Parathyroid adenoma (tissue), 2 donors: Measurements from ENCODE around the gene RFC1.

ENCODE experiments used
- H2AFZ ChIP-seq: fragments of 300-600 bp; sonication (generic); one replicate; pipeline ENCODE4 v1.7.0; 2017; ENCODE audit warnings: antibody characterized with exemption, mild to moderate bottlenecking
- H3K27ac ChIP-seq: fragments of 300-600 bp; sonication (generic); one replicate; pipeline ENCODE4 v1.7.0; 2017
- H3K27me3 ChIP-seq: fragments of 300-600 bp; sonication (generic); one replicate; pipeline ENCODE4 v1.7.0; 2017; ENCODE audit warnings: low read length; ENCODE audit not compliant: control insufficient read depth, insufficient read depth
- H3K36me3 ChIP-seq: fragments of 300-600 bp; sonication (generic); one replicate; pipeline ENCODE4 v1.7.0; 2017; ENCODE audit warnings: low read length; ENCODE audit not compliant: control insufficient read depth, insufficient read depth
- H3K4me1 ChIP-seq: fragments of 300-600 bp; sonication (generic); one replicate; pipeline ENCODE4 v1.7.0; 2017; ENCODE audit warnings: control low read depth
- H3K4me2 ChIP-seq: fragments of 300-600 bp; sonication (generic); one replicate; pipeline ENCODE4 v1.7.0; 2017; ENCODE audit warnings: low read length
- H3K4me3 ChIP-seq: fragments of 300-600 bp; sonication (generic); one replicate; pipeline ENCODE4 v1.7.0; 2017; ENCODE audit warnings: low read depth, low read length
- H3K79me2 ChIP-seq: fragments of 300-600 bp; sonication (generic); one replicate; pipeline ENCODE4 v1.7.0; 2017; ENCODE audit warnings: control low read depth
- H3K9ac ChIP-seq: fragments of 300-600 bp; sonication (generic); one replicate; pipeline ENCODE4 v1.7.0; 2017; ENCODE audit warnings: mild to moderate bottlenecking
- H3K9me3 ChIP-seq: fragments of 300-600 bp; sonication (generic); one replicate; pipeline ENCODE4 v1.7.0; 2017; ENCODE audit warnings: low read length; ENCODE audit not compliant: control insufficient read depth
- TF ChIP-seq, protein P1 (sequence below): fragments of 300-600 bp; sonication (generic); IDR thresholded peaks from one replicate; pipeline ENCODE4 v1.7.0; 2017; ENCODE audit warnings: antibody characterized with exemption, mild to moderate bottlenecking
- donor health status: primary hyperparathyroidism.

The RFC1 gene

DNA sequence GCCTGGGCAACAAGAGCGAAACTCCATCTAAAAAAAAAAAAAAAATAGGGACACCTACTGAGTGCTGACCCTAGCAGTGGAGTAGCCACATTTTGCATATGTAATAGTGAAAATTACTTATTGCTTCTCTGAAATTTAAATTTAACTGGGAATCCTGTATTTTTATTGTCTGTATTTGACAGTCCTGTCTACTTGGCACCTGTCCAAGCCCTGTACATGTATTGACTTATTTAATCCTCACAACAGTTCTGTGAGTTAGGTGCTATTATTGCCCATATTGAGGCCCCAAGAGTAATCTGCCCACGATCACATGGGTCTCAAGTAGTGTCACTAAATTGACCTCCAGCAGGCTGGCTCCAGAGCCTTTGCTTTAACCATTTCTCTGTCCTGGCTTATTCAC, 102.3 kb downstream of the RFC1 start:
- H3K4me1 ChIP-seq = no peaks in the 10 kb centered on the region
- H3K36me3 ChIP-seq = no peaks in the 10 kb centered on the region
- no peak overlapping the region for H3K4me3 ChIP-seq
- H3K27ac ChIP-seq = no peak overlapping the region
- TF ChIP-seq, protein P1, sequence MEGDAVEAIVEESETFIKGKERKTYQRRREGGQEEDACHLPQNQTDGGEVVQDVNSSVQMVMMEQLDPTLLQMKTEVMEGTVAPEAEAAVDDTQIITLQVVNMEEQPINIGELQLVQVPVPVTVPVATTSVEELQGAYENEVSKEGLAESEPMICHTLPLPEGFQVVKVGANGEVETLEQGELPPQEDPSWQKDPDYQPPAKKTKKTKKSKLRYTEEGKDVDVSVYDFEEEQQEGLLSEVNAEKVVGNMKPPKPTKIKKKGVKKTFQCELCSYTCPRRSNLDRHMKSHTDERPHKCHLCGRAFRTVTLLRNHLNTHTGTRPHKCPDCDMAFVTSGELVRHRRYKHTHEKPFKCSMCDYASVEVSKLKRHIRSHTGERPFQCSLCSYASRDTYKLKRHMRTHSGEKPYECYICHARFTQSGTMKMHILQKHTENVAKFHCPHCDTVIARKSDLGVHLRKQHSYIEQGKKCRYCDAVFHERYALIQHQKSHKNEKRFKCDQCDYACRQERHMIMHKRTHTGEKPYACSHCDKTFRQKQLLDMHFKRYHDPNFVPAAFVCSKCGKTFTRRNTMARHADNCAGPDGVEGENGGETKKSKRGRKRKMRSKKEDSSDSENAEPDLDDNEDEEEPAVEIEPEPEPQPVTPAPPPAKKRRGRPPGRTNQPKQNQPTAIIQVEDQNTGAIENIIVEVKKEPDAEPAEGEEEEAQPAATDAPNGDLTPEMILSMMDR = no peak
- H3K4me2 ChIP-seq = no peak overlapping the region
- no peak overlapping the region for H2AFZ ChIP-seq
- H3K27me3 ChIP-seq = no peaks in the 10 kb centered on the region
- H3K9ac ChIP-seq = no peak overlapping the region
- no peaks in the 10 kb centered on the region for H3K9me3 ChIP-seq
- H3K79me2 ChIP-seq = no peaks in the 10 kb centered on the region

DNA sequence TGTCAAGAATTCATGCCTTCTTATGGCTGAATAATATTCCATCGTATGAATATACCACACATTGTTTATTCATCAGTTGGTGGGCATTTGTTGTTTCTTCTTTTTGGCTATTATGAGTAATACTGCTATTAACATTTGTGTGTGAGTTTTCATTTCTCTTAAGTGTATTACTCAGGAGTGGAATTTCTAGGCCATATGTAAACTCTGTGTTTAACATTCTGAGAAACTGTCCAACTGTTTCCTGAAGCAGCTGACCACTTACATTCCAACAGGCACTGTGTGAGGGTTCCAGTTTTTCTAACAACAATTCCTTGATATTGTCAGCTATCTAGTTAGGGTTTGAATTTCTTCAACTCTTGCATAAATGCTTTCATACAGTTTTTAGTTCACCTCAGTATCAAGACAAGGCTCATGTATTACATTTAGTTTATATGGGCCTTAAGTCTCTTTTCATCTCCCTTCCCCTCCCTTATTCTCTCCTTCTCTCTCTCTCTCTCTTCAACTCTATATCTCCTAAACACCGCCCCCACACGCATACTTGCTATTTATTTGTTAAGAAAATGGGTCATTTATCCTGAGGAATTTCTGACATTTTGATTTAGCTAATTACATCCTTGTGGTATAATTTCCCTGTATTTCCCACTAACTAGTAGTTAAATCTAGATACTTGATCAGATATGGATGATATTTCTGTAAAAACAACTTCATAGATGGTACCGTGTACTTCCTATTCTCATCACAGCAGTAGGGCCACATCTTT, 106.4 kb downstream of the RFC1 start:
- Histone ChIP-seq H3K9me3 (no peaks in the 10 kb centered on the region), H2AFZ (no peak overlapping the region), H3K4me3 (no peak overlapping the region), H3K4me2 (no peak overlapping the region), H3K9ac (no peak overlapping the region), H3K27ac (no peak overlapping the region), H3K36me3 (no peaks in the 10 kb centered on the region), H3K4me1 (no peaks in the 10 kb centered on the region), H3K79me2 (no peaks in the 10 kb centered on the region), H3K27me3 (no peaks in the 10 kb centered on the region)
- TF ChIP-seq, protein P1 = no peak

DNA sequence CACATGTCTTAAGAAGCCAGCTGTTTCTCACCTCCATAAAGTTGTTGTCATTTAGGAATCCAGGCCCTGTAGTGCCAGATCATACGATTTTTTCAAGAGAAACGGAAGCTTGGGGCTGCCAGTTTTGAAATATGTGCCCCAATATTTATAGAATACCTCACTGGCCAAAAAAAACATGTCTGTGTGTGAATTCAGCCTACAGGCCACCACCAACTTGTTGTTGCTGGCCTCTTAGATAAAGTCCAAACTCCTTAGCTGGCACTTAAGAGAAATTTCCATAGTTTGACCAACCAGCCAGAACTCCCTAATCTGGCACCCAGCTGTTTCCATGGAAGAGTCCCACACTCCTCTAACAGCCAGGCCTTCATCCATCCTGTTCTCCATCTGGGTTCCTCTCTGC, 109.7 kb downstream of the RFC1 start:
- Histone ChIP-seq H2AFZ (no peak overlapping the region), H3K36me3 (no peaks in the 10 kb centered on the region), H3K9me3 (no peaks in the 10 kb centered on the region), H3K9ac (no peak overlapping the region), H3K27ac (no peak overlapping the region), H3K4me1 (no peaks in the 10 kb centered on the region), H3K79me2 (no peaks in the 10 kb centered on the region), H3K4me2 (no peak overlapping the region), H3K4me3 (no peak overlapping the region), H3K27me3 (no peaks in the 10 kb centered on the region)
- TF ChIP-seq, protein P1 = no peak

DNA sequence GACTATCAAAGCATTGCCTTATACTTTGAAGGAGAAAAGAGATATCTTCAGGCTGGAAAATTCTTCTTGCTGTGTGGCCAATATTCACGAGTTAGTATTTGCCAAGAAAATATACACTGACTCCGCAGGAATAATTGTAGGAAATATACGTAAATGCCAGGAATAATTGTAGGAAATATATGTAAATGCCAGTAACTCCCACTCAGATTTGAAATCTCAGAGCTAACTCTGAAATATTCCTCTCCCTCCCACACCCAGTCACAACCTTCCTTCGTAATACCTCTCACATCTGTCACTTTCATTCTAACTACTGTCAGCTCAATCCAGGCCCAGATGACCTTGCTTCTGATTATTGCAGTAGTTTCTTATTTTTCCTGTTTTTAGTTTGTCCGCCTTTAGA, 110.3 kb downstream of the RFC1 start:
- Histone ChIP-seq H3K4me2 (no peak overlapping the region), H3K27ac (no peak overlapping the region), H3K4me3 (no peak overlapping the region), H3K36me3 (no peaks in the 10 kb centered on the region), H3K27me3 (no peaks in the 10 kb centered on the region), H3K9ac (no peak overlapping the region), H3K9me3 (no peaks in the 10 kb centered on the region), H3K79me2 (no peaks in the 10 kb centered on the region), H3K4me1 (no peaks in the 10 kb centered on the region), H2AFZ (no peak overlapping the region)
- TF ChIP-seq, protein P1 = no peak

DNA sequence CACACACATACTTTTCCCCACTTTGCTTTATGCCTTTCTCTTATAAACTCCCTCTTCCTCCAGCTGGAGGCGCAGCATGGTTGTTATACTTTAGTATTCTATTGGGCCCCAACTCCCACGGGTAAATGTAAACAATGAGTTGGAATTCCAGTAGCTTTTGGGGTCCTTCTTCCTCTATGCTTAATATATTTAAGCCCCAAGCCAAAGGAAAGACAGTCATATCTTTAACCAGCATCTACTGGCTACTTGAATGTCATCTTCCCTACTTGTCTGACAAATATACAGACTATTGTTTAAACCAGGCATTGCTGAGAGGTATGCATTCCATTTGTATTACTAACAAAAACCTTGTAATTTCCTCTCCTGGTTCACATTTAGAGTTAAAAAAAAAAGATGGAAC, 110.9 kb downstream of the RFC1 start:
- no peak overlapping the region for H3K9ac ChIP-seq
- TF ChIP-seq, protein P1 = no peak
- H3K27me3 ChIP-seq = no peaks in the 10 kb centered on the region
- H3K27ac ChIP-seq = no peak overlapping the region
- H3K4me1 ChIP-seq = no peaks in the 10 kb centered on the region
- no peaks in the 10 kb centered on the region for H3K9me3 ChIP-seq
- no peaks in the 10 kb centered on the region for H3K79me2 ChIP-seq
- H3K4me2 ChIP-seq = no peak overlapping the region
- no peak overlapping the region for H2AFZ ChIP-seq
- H3K36me3 ChIP-seq = no peaks in the 10 kb centered on the region
- H3K4me3 ChIP-seq = no peak overlapping the region
